GF-D8 (cell line): Measurements from ENCODE around the gene IL22.

ENCODE experiments used
- DNase-seq: peaks from one replicate; lab custom pipeline; 2025; lab: John Stamatoyannopoulos, UW

IL22 gene

DNA sequence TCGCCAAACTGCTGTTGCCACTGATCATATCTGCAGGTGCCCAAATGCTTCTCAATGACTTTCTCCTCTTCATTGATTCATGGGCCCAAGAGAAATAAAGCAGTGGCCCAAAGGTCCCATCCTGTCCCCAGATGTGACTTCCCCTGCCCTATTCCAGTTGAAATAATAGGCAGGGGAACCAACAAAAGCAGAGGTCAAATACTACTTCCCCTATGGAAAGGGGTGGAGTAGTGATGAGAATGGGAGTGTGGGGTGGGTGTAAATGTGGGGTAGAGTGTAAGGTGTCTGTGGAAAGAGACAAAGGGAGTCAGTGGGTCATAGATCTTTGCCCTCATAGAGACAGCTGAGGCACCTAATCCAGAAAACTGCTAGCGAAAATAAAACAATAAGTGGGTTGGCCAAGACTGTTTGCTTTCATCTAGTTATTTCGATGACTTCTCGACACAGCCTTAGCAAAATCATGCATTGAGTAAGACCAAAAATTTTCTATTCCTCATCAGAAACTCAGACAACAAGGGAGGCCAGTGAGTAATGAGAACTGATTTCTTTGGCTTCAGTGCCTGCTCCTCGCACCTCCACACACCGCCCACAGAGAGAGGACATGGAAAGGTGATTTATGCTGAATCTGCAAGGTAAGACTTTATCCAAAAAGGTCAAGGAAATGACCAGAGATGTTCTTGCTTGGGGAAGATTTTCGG is 10.9 kb upstream of the IL22 start:
- DNase-seq, result no peak

DNA sequence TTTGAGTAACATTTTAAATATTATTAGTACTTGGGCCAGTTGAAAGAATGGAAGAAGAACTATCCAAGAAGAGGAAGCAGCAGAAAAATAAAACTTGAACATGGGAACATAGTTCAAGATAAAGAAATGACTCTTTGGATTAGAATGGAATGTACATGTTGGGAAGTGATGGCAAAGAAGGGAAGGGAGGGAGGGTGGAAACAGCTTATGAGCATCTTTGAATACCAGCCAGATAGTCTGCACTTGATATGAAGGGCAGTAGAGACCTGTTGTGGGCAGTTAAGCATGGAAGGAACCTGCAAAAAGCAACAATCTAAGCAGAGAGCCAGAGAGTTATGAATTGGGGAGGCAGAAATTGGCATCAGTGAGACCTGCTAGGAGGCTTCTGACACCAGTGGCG is 10.0 kb upstream of the IL22 start:
- DNase-seq, result no peak

DNA sequence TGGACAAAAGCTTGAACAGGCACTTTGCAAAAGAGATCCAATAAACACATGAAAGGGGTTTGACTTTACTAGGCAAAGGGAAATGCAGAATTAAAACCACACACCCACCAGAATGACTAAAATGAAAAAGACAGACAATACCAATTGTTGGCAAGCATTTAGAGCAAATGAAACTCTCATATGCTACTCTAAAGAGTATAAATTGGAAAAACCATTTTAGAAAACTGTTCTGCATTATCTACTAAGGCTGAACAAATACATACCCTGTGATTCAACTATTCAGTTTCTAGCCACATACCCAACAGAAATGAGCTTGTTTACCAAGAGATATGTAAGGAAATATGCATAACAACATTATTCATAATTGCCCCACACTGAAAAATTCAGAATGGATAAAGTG is 8.5 kb upstream of the IL22 start:
- DNase-seq, result no peak

DNA sequence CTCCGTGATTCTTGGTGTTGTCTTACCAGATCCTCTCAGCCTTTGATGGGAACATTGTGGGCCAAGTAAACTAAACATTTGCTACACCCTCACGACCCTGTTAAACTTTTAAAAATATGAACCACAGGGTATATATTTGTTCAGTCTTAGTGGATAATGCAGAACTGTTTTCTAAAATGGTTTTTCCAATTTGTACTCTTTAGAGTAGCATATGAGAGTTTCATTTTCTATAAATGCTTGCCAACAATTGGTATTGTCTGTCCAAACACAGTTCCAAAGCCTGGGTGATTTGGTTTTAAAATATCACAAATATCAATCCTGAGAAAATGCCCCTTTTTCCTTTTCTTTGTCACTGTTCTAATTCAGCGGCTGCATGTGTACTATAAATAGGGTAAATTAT is 6.7 kb upstream of the IL22 start:
- DNase-seq, result no peak

DNA sequence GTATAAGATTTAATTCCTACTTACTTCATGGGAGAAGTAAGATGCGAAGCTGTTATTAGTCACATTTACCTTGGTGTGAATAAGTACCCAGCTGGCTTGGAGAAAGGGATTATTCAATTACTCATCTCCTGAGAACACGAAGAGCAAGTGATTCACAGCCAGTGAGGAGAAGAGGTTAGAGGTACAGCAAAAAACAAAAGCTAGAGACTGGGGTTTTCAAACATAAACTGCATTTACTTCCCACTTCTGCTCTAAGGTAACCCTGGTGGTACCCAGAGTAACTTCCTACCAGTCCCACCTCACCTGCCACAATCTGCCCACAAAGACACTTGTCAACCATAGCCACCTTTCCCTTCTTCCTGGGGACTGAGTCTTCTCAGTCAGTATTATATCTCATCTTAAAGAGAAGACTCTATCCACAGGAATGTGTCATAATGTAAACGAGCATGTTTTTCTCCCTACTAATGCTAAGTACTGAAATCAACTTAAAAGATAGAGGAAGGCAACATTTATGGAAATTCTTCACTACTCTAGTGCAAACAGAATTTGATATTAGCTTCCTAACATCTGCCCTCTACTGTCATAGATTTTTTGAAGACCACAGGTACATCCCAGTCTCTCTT is 6.0 kb upstream of the IL22 start:
- no peak for DNase-seq

DNA sequence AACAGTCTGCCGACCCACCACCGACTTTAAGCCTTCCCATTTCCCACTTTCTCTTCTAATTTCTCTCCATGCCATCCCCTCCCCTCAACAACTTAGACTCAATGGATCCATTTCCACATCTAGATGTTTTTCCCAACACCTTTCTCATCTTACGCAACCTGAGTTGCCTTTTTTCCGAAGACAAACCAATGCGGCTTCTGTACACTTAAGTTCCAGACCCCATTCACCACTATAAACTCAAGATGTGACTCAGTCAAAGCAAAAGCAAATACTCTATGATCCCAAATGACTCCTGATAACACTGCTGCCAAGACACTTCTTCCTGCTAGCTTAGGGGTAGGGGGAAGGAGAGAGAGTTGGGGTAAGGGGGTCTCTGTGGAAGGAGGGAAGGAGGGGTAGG is 1.3 kb downstream of the IL22 start:
- DNase-seq, result no peak

DNA sequence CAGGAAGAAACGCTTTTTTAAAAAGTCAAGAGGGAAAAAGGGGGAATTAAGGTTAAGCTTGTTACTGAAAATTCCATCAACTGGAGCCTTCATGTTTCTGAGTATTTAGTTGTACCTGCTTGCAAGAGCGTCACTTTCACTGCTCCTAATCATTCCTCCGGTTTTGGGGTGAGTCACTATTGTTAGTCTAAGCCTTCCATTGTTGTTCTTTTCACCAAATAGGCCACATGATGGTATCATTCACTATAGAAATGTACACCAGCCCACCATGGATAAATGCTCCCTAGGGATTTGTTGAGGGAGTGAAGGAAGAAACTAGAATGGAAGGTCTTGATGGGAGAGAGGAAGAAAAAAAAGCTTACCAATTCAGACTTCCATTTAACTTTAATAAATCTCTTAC is 3.0 kb downstream of the IL22 start:
- DNase-seq, result no peak

DNA sequence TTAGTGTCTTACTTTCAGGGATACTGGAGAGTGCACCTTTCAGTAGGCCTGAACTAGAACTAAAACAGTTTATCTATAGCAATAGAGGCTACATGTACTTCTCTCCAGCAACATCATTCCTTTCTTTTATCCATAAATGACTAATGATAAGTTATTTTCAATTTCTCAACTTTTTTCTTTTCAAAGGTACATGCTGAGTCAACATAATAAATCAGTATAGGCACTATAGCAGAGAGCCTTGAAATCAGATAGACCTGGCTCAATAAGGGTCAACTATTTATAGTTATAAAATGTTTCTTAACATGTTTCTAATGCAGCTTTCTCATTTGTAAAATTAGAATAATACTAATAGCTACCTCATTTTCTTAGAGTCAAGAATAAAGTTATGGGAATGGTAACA is 5.6 kb downstream of the IL22 start:
- no peak for DNase-seq

DNA sequence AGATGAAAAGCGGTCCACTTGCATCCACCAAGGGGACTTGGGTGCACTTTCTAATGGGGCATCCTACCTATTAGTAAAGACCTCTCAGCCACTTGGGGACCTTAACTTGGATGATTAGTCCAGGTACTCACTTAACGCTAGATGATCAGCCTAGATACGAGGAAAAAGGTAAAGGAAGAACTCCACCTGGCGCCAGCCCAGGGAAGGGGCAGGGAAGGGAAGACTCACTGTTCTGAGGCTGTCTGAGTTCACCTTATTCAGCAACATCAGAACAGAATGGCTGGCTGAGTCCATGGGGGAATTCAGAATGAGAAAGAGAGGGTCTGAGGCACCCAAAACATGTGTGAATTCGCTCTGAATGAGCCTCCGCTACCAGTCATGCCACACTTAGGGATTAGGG is 7.1 kb downstream of the IL22 start:
- DNase-seq, result no peak

DNA sequence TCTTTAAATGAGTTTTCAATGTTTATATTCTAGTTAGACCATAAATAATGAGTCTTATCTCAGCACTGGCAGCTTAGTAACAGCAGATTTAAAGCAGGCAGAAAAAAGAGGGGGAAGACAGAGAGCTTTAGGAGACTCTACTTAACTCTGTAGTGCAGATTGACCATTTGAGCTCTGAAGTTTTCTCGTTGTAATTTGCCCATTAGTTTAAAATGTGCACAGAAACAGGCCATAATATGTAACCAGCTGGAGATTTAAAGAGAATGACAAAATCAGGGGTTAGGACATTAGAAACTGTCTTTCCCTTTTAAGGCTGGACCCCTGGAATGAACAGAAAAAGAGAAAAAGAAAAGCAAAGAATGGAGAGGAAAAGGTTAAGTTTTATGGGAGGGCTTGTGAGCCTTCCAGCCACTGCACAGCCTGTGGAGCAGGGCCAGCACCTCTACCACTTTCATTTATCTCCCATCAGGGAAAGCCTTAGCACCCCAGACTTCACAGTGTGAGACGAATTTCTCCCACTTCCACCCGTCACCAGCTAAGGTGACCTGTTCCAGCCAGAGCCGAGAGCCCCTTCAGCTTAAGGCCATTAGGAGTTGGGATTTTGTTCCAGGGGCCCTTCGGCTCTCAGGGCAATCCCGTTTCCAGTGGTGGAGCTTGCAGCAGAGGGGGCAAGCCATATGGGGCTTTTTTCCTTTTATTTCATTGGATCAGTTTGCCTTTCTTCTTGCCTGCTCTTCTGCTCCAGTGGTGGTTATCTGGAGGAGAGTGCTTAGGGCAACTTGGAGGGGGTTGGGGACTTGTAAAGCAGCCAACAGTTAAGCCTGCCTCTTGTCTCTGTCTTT is 8.0 kb downstream of the IL22 start:
- DNase-seq, result no peak

DNA sequence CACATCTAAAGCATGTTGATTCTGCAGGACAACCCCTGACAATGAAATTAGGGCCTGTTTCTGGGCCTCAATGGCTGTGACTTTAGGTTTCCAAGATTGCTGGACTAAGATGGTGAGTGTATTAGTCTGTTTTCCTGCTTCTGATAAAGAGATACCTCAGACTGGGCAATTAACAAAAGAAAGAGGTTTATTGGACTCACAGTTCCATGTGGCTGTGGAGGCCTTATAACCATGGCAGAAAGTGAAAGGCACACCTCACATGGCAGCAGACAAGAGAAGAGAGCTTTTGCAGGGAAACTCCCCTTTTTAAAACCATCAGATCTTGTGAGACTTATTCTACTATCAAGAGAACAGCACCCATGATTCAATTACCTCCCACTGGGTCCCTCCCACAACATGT is 10.6 kb downstream of the IL22 start:
- DNase-seq, result no peak

DNA sequence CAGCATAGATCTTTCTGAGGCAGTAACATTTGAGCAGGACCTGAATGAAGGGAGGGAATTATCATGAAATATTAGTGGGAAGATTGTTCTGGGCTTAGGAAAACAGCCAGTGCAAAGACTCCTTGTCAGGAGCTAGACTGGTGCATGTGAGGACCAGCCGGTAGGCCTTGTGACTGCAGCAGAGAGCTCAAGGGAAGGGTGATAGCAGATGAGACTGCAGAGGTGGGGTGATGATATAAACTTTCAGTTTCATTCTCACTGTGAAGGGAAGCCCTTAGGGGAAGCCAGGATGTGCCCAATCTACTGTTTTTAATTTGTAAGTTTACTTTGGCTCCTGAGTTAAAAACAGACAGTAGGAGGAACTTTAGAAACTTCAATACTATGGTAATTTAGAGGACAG is 12.4 kb downstream of the IL22 start:
- DNase-seq, result no peak

DNA sequence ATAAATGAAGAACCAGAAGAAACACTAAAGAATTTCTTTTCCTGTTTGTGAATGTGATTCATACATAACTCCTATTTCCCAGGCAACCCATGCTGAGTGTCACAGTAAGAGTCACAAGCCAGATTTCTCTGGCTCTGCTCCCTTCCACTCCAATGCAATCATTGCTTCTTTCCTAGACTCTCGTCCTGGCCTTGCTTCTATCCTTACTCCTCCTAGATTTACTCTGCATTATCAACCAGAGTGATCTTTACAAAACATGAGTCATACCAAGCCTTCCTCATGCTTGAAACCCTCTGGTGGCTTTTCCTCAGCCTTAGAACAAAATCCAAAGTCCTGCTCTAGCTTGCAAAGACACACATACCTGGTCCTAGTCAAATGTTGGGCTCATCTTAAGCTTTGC is 13.3 kb downstream of the IL22 start:
- DNase-seq, result no peak

DNA sequence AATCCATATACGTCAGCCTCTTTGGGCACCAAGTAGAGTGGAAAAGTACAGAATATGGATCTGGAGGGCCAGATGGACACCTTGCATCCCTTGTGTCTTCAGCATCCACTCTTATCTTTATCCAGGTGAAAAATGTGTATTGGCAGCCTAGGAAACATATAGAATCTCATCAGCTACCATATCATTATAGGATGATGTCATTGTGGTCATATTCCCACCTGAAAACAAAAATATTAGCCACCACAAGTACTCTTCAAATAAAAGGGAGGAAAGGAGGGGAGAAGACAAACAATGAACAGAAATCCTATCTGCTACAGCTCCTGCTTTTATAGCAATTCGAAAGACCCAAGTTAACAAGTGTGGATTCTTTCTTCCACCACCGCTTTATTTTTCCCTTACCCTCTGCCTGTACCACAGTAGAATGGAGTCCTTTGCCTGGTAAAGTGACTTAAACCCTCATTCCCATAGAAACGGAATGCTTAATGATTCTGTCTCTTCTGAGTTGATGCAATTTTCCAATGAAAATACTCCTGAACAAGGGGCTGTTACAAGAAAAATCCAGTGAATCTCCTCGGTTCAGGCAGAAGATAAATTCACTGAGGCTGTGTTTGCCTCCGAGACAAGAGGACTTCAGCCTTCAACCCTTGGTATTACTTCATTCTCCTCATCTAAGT is 14.0 kb downstream of the IL22 start:
- DNase-seq, result no peak

DNA sequence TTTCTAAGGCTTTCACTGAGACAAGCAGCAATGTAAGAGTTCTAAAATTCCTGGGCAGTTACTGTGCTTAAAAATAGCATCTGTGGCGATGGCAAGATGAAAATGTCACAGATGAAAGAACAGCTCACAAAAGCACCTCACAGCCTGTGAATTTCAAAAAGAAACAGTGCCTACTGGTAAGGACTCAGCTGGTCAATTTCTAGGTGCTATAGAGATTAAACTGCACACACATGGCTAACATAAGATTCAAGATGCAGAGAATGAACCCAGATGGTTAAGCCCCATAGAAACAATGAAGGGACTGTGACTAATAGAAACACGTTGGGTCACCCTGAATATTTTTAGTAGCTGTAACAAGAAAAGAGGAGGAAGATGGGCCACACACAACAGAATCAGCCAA is 15.8 kb downstream of the IL22 start:
- no peak for DNase-seq

DNA sequence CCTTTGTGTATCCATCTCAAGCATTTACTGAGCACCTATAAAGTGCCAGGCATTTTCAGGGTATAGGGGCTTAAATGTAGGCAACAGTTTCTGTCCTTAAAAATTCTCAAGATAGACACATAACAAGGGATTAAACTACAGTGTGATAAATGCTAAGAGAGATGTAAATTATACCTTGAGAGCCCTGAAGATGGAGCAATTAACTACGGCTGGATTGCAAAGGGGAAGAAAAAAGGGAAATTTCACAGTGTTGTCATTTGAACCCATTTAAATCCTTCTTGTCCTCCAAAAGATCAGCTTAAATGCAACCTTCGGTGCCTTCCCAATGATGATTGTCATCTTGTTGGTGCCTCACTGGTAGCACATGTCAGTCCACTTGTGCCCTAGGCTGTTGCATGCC is 16.3 kb downstream of the IL22 start:
- no peak for DNase-seq

DNA sequence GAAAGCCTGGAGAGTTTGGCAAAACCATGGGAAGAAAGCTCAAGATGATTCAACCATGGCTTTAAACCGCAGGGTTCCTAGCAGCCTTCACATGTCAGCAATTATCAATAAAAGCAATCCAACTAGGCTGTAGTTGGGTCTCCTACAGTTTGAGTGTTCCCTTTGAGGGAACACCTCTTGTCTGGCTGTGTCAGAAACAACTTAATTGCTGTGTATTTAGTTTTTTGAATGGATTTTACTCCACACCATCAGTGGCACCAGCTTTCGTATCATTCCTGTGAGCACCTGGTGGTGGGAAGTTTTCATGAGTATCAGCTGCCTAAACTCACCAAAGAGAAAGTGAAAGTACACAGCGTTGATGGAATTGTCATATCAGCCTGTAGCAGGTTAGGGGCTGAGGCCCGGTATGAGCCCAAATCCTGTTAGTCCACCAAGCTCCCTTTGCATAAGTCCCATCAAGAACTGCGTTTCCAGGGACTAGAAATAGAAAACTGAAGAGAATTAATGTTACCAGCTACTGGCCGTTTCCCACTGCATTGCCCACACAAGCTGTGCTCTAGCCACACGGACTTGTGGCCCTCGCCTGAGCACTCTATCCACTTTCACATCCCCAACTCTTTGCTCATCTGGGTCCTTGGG is 16.9 kb downstream of the IL22 start:
- no peak for DNase-seq

DNA sequence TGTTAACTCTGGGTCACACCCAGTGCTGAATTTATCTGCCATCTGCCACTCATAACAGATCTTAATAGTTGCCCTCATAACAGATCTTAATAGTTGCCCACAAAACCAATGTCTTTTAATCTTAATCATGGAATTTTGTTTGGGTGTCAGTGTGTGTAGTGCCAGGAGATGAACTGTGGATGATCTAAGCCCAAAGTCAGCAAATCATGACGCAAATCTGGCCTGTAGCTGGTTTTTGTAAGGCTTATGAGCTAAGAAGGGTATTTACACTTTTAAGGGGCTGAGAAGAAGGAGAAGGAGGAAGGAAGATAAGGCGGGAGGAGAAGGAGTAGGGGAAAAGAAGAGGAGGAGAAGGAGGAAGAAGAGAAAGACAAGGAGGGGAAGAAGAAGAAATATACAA is 17.8 kb downstream of the IL22 start:
- DNase-seq, result no peak

DNA sequence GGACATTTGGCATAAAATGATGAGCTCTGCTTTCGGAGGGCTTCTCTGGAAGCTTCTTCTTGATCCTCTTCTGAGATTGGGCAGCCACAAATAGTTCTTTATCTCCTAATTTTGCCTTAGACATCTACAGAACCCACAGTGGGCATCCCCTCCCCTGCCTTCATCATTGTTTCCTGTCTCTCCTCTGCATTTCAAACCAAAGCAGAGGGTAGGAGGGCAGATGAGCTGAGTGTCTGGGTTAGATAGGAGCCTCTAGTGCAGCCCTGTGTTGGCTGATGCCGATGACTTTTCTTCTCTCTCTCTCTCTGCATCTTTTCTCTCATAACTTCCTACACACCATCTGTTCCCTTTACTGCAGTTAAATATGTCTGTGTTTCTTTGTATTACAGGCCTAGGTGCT is 19.3 kb downstream of the IL22 start:
- no peak for DNase-seq

DNA sequence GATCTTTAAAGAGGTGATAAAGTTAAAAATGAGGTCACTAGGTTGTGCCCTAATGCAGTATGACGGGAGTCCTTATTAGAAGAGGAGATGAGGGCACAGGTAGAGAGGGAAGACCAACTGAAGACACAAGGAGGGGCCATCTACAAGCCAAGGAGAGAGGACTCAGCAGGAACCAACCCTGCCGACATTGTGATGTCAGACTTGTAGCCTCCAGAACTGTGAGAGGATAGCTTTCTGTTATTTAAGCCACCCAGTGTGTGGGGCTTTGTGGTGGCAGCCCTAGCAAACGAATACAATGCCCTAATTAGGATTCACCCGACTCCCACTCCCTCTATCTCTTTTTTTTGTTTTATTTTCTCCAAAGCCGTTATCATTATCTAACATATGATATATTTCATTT is 19.9 kb downstream of the IL22 start:
- DNase-seq, result no peak

DNA sequence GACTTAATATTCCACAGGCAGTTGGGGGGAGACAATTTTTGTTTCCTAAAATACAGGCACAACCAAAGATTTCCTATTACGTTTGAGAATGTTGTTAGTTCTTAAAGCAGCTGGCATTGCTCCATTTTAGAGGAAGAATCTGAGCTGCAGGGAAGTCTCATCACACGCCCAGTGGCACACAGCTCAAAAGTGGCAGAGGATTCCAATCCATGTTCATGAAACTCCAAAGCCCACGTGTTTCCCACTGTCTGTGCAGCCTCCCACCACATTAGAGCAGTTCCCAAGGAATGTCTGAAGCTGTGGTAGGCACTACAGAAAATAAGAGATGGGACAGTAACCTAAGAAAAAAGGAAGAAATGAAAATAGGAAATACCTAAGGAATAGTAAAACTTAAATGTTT is 21.7 kb downstream of the IL22 start:
- no peak for DNase-seq

DNA sequence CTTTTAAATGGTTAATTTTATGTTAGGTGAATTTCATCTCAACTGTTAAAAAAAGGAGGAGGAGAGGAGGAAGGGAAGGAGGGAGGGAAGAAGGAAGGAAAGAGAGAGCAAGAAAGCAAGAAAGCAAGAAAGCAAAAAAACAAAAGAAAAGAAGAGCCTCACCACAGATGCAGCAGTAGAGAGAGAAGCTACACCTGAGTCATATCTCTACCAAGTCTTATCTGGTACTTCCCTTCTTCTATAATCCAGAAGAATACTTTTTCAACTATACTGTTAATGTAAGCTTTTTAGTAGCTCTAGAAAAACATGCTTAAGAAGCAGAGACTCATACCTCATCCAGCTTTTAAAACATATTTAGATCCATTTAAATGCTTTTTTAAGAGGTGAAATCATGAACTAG is 22.2 kb downstream of the IL22 start:
- no peak for DNase-seq
